Urinary bladder (tissue), 4 donors: ENCODE data around the gene FAM193A. TPM values are rescaled to one million over a fixed set of nuclear protein-coding genes. Genes with fewer than 3 reads are reported as not detected.
"Not testable (repeated sequence)": the region's sequence is repeated elsewhere in the genome, so short reads cannot be mapped to it uniquely, and the experiment has no call there.

Experiments
- DNase-seq: peaks from one replicate; pipeline ENCODE4 v3.0.0-alpha.2; 2015; ENCODE audit errors: extremely low spot score
- H3K27ac ChIP-seq: one replicate; pipeline ENCODE4 v1.5.1; 2013; ENCODE audit warnings: low read depth, mild to moderate bottlenecking, moderate library complexity
- H3K36me3 ChIP-seq: one replicate; pipeline ENCODE4 v1.6.1; 2013; ENCODE audit warnings: mild to moderate bottlenecking, moderate library complexity; ENCODE audit not compliant: insufficient read depth
- H3K4me1 ChIP-seq: one replicate; pipeline ENCODE4 v1.6.1; 2013; ENCODE audit warnings: mild to moderate bottlenecking, moderate library complexity; ENCODE audit not compliant: insufficient read depth
- H3K4me3 ChIP-seq: one replicate; pipeline ENCODE4 v1.5.1; 2013; ENCODE audit warnings: low read depth, low read length
- WGBS: extraction: QIAGEN DNeasy Blood & Tissue Kit; methylation state at CpG from one replicate; pipeline ENCODE4 v1.1.7; 2013; 5-methylcytosine and 5-hydroxymethylcytosine counted together
- polyA plus RNA-seq: library from polyadenylated mRNA; stranded (reverse); fragments of 200-250 nt; gene quantifications from one replicate; pipeline ENCODE4 v1.2.3, GENCODE V29; 2013
- total RNA-seq: library from RNA; depleted of rRNA; stranded (reverse); fragments of >200 nt; gene quantifications from one replicate; pipeline ENCODE4 v1.2.3, GENCODE V29; 2014
- donor health status: healthy with polysubstance abuse.
- donor health status: healthy.

Gene FAM193A
- total and polyA plus RNA-seq, 2 donors, result 16.2 to 18.7 TPM

DNA sequence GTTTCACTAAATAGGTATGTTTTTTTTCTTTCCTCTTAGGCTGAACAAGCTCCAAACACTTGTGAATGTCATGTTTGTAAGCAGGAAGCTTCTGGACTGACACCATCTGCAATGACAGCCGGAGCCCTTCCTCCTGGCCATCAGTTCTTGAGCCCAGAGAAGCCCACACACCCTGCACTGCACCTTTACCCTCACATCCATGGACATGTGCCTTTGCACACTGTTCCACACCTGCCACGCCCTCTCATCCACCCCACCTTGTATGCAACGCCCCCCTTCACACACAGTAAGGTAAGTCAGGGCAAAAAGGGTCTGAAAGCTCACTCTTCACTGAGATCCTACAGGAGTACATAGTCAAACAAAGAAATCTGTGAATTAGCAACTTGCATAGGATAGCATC lies 135.6 kb downstream of the FAM193A start:
- 86% methylated on average over 3 of the region's 3 CpGs for WGBS
- H3K4me3 ChIP-seq, result no peak overlapping the region
- H3K4me1 ChIP-seq, result no peaks in the 10 kb centered on the region
- peaks cover 4% of the 10 kb centered on the region for H3K36me3 ChIP-seq
- no peak for DNase-seq
- H3K27ac ChIP-seq, result no peak overlapping the region

DNA sequence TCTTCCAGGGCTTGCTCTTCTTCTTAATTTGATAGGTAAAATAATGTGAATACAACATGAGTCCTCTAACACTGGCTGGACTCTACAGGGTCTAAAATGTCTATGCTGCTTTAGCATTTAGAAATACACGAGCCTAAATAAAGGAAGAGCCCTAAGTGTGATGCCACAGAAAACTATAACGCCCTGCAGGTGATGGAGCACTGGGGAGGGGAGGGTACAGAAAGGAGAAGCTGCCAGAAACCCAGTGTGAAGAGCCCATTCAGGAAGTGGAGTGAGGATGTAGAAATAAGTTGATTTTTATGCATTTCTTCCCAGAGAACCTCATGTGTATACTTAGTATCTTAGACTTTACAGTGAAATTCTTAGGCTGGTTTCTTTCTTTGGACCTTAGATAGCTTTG lies 136.3 kb downstream of the FAM193A start:
- no peak overlapping the region for H3K27ac ChIP-seq
- DNase-seq, result no peak
- WGBS, result 85% methylated on average over 2 of the region's 2 CpGs
- H3K36me3 ChIP-seq, result peaks cover 4% of the 10 kb centered on the region
- no peaks in the 10 kb centered on the region for H3K4me1 ChIP-seq
- H3K4me3 ChIP-seq, result no peak overlapping the region

DNA sequence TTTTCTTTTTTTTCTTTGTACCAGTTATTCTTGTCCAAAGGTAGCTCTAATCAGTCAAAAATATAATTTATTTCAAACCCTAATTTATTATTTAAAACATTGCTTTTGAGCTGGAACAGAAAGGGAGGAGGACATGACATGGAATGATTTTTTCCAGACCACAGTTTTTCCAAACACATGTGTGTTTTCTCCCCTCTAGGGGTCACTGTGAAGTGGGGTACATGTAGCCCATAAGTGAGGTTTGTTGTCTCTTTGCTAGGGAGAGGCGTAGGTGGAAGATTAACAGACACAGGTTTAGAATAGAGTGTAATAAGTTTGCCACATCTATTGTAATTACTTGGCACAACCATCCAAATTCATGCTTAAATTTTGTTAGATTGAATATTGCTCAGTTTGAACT lies 136.7 kb downstream of the FAM193A start:
- Histone ChIP-seq H3K36me3 (peaks cover 4% of the 10 kb centered on the region), H3K27ac (no peak overlapping the region), H3K4me1 (no peaks in the 10 kb centered on the region), H3K4me3 (no peak overlapping the region)
- no peak for DNase-seq
- WGBS, result 75% methylated on average over 1 of the region's 1 CpG

DNA sequence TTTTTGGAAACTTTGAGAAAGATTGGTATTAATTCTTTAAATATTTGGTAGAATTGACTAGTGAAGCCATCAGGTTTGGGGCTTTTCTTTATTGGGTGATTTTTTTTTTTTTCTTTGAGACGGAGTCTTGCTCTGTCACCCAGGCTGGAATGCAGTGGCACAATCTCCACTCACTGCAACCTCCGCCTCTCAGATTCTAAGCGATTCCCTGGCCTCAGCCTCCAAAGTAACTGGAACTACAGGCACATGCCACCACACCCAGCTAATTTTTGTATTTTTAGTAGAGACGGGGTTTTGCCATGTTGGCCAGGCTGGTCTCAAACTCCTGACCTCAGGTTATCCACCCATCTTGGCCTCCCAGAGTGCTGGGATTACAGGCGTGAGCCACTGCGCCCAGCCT lies 143.3 kb downstream of the FAM193A start:
- not testable (repeated sequence) for H3K4me3 ChIP-seq, DNase-seq, H3K4me1 ChIP-seq, H3K27ac ChIP-seq, H3K36me3 ChIP-seq
- 92% methylated on average over 6 of the region's 6 CpGs for WGBS

DNA sequence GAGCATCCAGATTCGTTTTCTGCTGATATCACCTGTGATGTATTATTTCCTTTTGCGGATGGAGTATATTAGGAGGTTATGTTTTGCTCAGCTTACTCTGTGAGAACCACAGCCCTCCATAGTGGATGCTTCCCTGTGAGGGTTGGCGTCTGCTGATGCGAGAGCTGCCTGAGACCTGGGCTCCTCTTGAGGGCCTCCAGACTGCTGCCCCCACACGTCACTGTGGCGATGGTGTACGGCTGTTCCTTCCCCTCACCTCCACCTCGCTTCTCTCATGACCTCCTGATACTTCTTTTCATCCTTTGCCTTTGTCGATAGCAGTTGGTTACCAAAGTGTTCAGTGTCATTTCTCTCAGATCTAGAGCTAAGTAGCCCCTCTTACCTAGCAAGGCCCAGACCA lies 148.0 kb downstream of the FAM193A start:
- H3K4me3 ChIP-seq, result no peak overlapping the region
- WGBS, result 94% methylated on average over 9 of the region's 9 CpGs
- no peaks in the 10 kb centered on the region for H3K4me1 ChIP-seq
- no peak overlapping the region for H3K27ac ChIP-seq
- no peak for DNase-seq
- peaks cover 1% of the 10 kb centered on the region for H3K36me3 ChIP-seq

DNA sequence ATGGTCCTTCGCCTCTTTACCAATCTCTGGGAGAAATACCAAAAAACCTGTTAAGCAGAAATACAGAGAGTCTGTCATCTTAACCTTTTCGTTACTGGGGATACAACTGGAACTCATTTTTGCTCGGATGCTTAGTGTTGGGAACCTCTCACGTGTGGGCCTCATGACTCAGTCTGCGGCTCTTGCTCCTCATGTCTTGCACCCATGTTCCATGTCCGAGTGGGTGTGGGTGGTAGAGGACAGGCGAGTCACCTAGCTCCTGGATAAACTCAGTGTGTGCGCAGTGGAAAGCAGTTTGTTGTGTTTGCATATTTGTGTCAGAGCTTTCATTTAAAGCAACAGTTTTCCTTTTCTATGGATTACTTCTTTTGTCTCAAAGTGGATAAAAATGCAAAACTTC lies 149.1 kb downstream of the FAM193A start:
- DNase-seq, result no peak
- WGBS, result 94% methylated on average over 8 of the region's 8 CpGs
- Histone ChIP-seq H3K27ac (no peak overlapping the region), H3K4me1 (no peaks in the 10 kb centered on the region), H3K4me3 (no peak overlapping the region), H3K36me3 (peaks cover 1% of the 10 kb centered on the region)

DNA sequence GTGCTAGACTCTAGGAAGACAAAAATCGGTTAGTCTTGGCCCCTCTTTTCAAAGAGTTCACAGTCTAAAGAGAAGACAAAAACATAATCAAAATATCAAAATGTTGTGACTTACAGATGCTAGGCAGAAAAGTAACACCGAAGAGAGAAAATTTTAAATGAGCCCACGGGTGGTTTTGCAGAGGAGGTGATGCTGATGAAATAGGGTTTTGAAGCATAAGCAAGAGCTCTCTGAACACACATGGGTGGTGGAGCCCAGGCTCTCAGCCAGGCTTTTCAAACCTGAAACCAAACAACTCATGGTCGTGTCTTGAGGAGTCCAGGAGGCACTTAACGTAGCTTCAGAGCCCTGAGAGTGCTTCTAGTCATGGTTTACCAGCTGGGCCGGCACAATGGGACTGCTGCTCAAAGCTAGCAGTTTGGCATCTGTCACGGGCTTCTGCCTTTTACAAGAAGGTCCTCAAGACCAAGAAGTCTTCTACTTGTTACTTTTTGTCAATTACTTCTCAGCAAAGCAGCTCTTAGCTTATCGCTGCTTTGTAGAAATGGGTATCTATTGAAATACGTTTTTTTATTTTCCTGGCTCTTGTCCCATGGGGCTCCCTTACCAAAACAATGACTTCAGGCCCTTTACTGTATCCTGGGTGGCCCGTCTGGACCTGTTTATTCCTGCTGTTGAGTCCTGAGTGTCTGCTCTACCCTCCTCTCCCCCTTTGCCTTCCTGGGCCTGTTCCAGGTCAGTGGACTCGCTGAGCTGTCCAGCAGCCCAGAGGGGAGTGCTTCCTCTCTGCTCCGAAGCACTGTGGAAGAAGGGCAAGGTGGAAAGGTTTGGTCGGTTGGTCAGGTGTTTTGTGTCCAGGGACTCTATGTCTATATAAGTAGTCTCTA lies 150.2 kb downstream of the FAM193A start:
- no peak for DNase-seq
- Histone ChIP-seq H3K4me1 (no peaks in the 10 kb centered on the region), H3K27ac (no peak overlapping the region), H3K36me3 (peaks cover 1% of the 10 kb centered on the region), H3K4me3 (no peak overlapping the region)
- 74% methylated on average over 13 of the region's 13 CpGs for WGBS

DNA sequence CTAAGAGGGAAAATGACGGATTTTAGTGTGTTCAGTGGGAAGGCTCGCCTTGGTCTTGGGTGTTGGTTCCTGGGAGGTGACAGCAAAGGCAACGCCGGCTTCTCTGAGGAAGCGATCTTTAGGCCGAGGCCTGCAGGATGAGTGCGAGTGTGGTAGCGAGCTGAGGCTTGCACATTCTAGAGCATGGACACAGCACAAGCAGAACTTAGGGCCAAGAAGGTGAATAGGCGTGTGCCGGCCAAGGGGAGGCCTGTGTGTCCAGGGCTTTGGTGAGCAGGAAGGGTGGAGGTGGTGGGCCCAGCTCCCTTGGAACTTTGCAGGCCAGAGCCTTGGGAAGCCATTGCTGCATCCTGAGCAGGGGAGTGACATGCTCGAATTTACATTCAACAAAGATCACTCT lies 151.8 kb downstream of the FAM193A start:
- Histone ChIP-seq H3K4me3 (no peak overlapping the region), H3K4me1 (no peaks in the 10 kb centered on the region), H3K27ac (no peak overlapping the region), H3K36me3 (peaks cover 1% of the 10 kb centered on the region)
- no peak for DNase-seq
- WGBS, result 95% methylated on average over 11 of the region's 11 CpGs

DNA sequence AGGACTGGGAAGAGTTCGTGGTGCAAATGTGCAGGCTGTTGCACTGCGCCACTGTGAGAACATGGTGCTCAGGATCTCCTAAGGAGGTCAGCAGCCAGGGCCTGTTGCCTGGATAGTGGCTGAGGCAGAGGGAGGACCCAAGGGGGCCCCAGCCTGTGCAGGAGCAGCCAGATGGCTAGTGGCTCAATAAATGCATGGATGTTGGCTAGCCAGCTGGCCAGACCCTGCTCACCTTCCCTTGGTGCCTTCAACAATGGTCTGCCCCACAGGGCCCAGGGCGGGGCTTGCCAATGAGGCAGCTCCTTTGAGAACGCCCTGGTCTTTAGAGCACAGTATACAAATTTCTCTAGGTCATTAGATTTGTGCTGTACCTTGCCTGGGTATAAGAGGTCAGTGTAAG lies 152.2 kb downstream of the FAM193A start:
- Histone ChIP-seq H3K4me1 (no peaks in the 10 kb centered on the region), H3K36me3 (peaks cover 1% of the 10 kb centered on the region), H3K27ac (no peak overlapping the region), H3K4me3 (no peak overlapping the region)
- no peak for DNase-seq
- WGBS, result 91% methylated on average over 4 of the region's 4 CpGs

DNA sequence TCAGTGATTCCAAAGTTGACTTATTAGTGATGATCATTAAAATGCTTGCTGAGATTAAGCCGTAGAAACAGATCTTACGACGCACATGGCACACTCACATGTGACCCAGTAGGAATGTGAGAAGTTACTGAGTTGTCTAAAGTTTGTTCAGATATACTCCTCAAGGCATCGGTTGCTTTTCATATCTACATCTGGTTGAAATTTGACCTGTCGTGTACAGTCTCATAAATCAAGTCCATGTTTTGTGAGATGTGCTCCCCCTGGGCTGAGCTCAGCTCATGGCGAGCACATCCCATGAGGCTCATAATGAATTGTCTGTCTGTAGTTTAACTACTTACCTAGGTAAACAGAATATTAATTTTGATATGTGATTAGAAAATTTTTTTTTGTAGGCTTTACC lies 152.7 kb downstream of the FAM193A start:
- H3K27ac ChIP-seq, result no peak overlapping the region
- DNase-seq, result no peak
- 67% methylated on average over 6 of the region's 6 CpGs for WGBS
- H3K4me3 ChIP-seq, result no peak overlapping the region
- peaks cover 1% of the 10 kb centered on the region for H3K36me3 ChIP-seq
- H3K4me1 ChIP-seq, result no peaks in the 10 kb centered on the region

DNA sequence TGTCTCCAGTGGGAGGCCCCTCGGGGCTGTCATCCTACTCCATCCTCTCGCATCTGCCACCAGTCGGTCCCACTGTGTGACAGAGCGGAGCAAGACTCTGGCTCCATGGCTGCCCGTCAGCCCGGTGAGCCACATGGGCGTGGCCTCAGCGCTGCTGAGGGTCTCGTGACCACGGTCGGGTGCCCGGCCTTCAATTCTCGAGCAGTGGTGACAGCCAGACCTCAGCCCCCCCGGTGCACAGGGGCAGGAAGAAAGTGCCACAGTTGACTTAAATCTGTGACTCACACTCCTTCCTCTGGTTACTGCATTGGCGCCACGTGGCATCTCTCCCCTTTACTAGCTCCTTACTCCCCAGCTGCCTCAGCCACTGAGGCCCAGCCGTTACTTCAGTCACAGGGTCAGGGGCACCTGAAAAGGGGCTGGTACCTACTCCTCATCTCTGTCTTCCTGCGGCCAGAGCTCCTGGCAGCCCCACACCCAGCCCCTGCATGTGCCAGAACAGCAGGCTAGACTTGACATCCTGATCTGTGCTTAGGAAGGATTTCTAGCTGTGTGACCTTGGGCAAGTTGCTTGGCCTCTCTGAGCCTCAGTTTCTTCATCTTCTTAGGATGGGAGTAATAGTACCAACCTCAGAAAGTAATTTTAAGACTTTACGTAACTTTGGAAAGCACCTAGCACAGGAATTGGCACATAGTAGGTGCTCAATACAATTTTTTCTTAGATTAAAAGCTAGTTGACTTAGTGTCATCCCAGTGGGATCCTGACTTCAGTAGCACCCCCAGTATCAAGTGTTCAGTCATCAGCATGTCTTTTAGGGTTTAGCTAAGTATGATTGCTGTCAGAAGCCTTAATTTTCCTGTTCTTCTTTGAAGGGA lies 153.6 kb downstream of the FAM193A start:
- no peak overlapping the region for H3K27ac ChIP-seq
- no peaks in the 10 kb centered on the region for H3K4me1 ChIP-seq
- H3K4me3 ChIP-seq, result no peak overlapping the region
- WGBS, result 80% methylated on average over 19 of the region's 19 CpGs
- DNase-seq, result no peak
- peaks cover under 1% of the 10 kb centered on the region for H3K36me3 ChIP-seq

DNA sequence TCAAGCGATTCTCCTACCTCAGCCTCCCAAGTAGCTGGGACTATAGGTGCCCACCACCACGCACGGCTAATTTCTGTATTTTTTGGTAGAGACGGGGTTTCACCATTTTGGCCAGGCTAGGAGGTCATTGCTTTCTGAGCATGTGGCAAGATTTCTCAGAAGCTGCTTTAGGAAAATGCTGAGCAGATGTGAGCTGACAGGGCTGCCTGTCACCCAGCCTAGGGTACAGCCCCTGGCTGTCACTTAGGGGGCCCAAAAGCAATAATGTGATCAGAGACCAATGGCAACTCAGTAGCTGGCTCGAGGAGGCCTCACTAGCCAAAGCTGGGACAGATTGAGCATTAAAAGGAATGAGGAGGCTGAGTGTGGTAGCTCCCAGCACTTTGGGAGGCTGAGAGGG lies 154.9 kb downstream of the FAM193A start:
- H3K27ac ChIP-seq, result no peak overlapping the region
- WGBS, result 98% methylated on average over 5 of the region's 5 CpGs
- H3K4me1 ChIP-seq, result no peaks in the 10 kb centered on the region
- no peak for DNase-seq
- H3K36me3 ChIP-seq, result no peaks in the 10 kb centered on the region
- H3K4me3 ChIP-seq, result no peak overlapping the region

DNA sequence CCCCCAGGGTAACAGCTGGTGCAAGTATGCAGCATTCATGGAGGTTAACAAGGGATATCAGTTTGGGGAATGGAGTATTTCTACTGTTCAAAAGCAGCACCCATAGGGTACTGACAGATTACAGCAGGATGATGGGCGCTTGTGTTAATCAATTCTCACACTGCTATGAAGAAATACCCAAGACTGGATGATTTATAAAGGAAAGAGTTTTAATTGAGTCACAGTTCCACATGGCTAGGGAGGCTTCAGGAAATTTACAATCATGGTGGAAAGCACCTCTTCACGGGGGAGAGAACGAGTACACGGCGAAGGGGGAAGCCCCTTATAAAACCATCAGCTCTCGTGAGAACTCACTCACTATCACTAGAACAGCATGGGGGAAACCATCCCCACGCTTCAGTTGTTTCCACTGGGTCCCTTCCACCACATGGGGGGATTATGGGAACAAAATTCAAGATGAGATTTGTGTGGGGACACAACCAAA lies 155.5 kb downstream of the FAM193A start:
- H3K27ac ChIP-seq, result no peak overlapping the region
- DNase-seq, result no peak
- no peaks in the 10 kb centered on the region for H3K4me1 ChIP-seq
- 92% methylated on average over 7 of the region's 7 CpGs for WGBS
- H3K4me3 ChIP-seq, result no peak overlapping the region
- H3K36me3 ChIP-seq, result no peaks in the 10 kb centered on the region

DNA sequence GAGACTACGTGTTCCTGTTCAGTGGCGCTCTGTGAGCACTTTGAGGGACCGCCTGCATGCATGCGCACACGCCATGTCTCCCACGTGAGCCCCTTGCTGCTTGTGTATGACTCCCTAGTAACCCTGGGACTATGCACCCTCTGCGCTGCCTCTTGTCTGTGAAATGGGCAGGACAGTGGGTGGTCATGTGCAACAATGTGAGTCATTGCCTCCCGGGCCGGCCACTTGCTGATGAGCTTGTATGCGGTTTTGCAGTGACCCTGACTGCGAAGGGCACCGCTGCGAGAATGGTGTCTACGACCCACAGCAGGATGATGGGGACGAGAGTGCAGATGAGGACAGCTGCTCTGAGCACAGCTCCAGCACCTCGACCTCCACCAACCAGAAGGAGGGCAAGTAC lies 158.2 kb downstream of the FAM193A start:
- H3K4me1 ChIP-seq, result no peaks in the 10 kb centered on the region
- no peak overlapping the region for H3K27ac ChIP-seq
- 92% methylated on average over 16 of the region's 16 CpGs for WGBS
- peaks cover 2% of the 10 kb centered on the region for H3K36me3 ChIP-seq
- no peak overlapping the region for H3K4me3 ChIP-seq
- DNase-seq, result no peak
